Stimulated activated CD4-positive, alpha-beta T cell treated with anti-CD3 and anti-CD28 coated beads, Interleukin-12 subunit alpha, Interleukin-12 subunit beta, amount 100 ng/mL, for 4 hours (primary cell): Measurements from ENCODE around the gene C7orf57.
"Not testable (repeated sequence)": the region's sequence is repeated elsewhere in the genome, so short reads cannot be mapped to it uniquely, and the experiment has no call there.

Experiments
- DNase-seq: peaks from one replicate; pipeline ENCODE4 v3.0.0-alpha.2; 2020

The C7orf57 gene

DNA sequence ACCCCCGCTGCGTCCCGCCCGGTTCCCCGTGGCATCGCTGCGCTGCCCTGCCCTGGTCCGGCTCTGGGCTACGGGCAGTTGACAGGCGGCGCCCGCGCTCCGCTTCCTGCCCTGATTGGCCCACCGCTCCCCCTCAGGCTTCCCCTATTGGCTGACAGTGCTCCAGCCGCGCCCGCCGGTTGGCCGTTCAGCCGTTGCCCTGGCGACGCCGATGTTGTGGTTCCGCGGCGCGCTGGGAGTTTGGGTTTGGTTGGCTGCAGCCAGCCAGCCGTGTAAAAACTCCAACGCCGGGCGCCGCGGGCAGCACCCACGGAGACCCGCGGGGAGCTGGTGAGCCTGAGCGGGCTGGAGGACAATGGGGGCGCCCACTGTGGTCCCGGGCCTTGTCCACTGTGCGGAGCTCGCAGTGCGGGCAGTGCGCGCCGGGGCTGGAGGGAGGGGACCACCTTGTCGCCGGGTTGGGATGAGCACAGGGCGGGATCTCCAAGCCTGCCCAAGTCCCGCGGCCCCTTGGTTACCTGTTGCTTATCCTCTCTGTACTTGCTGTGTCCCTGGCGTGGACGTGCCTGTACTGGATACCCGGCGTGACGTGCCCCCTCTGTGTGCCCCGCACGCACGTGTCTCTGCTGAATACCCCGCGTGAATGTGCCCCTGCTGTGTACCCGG is at the start of gene C7orf57:
C7orf57 (plus strand) TSS at position 243 of the 666 bp plus-strand sequence. CDS start 766 bp downstream, outside the sequence.
- DNase-seq: peak; percentile 83

DNA sequence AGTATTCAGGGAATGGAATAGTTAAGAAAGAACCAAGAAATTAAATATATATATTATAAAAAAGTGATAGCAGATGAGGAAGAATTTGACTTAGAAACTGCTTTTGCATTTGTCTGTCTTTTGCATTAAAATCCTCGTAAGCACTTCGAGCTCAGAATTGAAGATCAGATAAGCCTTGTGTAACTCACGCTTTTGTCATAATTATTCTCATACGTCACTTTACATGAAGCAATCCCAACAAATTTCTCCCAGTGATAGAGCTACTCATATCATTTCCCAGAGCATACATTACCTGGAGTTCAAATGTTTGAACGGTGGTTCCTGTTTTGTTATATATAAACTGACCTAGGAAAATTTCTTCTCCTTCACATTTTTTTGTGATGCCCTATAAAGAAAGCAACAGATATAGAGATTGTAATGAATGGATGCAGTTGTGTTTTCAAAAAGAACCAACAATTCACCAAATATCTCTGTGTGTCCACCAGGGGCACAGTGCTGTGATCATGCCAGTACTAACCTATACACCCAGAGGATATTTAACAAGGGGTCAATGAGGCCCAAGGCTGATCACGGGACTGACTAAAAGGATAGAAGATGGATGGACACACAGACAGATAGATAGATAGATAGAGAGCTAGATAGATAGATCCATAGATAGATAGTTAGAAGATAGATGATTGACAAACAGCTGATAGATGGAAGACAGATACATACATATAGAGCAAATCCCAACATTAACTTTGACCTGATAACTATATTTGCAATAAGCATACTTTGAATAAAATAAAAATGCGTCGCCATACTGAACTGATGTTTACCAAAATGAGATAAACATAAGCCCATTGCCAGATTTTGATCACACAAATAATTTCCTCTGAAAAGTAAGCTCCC is 46.6 kb upstream of the C7orf57 start:
- no peak for DNase-seq

DNA sequence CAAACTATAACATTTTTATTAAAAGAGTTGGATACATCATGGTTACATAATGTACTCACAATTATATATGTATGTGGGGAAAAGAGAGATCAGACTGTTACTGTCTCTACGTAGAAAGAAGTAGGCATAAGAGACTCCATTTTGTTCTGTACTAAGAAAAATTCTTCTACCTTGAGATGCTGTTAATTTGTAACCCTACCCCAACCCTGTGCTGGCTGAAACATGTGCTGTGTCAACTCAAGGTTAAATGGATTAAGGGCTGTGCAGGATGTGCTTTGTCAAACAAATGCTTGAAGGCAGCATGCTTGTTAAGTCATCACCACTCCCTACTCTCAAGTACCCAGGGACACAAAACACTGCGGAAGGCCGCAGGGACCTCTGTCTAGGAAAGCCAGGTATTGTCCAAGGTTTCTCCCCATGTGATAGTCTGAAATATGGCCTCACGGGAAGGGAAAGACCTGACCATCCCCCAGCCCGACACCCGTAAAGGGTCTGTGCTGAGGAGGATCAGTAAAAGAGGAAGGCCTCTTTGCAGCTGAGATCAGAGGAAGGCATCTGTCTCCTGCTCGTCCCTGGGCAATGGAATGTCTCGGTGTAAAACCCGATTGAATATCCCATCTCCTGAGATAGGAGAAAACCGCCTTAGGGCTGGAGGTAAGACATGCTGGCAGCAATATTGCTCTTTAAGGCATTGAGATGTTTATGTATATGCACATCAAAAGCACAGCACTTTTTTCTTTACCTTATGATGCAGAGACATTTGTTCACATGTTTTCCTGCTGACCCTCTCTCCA is 45.5 kb upstream of the C7orf57 start:
- not testable (repeated sequence) for DNase-seq

DNA sequence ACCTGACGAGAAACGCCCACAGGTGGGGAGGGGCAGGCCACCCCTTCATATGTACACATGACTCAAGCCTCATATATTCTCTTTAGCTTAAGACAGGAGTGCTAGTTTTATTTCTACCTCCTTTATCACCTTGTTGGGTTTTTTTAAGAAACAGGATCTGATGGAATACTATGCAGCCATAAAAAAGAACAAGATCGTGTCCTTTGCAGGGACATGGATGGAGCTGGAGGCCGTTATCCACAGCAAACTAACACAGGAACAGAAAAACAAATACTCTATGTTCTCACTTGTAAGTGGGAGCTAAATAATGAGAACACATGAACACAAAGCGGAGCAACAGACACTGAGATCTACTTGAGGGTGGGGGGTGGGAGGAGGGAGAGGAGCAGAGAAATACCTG is 44.8 kb upstream of the C7orf57 start:
- no peak for DNase-seq

DNA sequence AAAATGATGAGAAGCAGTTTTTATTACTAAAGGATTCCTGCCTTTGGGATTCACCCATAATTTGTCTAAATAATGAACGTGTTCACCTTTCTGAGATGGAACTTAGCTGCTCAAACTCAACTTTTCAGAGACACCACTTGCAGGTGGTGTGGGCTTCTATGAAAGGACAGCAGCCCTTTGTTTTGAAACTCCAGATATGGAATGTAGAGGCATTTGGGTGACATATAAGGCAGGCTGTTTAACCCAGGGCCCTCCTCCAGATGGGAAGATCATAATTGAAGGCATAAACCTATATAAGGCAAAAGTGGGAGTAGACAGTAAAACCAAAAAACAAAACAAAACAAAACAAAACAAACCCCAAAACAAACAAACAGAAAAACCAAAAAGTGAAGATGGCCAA is 44.1 kb upstream of the C7orf57 start:
- DNase-seq: no peak

DNA sequence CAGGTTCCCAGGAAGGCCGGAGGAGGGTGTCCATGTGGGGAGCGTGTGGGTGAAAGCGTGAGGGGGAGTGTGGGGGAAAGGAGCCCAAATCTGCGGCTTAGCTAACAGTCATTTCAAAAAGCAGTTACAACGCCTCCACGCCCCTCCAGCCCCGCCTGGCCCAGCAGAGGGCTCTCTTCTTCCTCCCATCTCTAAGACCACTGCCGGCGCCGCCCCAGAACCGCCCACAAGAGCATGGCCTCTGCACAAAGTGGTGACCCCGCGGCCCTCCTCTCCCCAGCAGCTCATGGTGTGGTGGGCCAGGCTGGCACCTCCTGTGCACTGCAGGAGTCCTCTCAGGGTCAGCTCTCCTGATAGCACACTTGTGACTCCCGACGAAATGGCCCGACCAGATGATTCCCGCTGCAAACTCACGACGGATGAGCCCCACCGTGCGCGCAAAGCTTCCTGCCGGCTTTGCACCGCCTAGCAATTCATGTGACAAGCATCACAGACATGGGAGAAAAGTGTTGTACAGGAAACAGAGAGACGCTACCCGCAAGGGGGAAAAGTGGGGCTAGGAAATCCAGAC is 43.5 kb upstream of the C7orf57 start:
- peak; percentile 78 for DNase-seq

DNA sequence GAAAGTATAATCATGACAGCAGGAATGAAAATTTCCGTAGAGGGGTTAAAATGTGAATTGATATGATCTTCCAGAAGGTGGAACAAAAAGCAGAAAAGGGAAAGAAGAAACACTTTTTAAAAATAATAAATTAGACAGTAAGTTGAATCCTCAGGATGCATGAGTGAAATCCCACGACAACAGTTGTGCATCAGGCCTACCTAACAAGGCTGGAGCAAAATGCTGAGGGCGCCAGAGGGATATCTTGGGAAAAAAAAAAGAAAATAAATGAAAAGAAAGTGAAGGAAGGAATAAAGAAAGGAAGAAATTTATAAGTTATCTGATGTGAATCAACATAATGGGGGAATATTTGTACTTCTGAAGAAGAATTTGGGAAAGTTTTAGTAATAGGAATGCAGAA is 42.9 kb upstream of the C7orf57 start:
- no peak for DNase-seq

DNA sequence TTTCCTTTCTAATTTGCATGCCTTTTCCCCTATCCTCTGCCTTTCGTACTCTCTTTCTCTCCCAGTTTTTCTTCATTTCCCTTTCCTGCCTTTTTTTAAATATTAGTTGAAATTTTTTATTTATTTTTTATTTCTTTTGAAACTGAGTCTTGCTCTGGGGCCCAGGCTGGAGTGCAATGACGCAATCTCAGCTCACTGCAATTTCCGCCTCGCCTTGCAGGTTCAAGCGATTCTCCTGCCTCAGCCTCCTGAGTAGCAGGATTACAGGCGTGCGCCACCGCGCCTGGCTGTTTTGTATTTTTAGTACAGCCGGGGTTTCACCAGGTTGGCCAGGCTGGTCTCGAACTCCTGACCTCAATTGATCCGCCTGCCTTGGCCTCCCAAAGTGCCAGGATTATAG is 35.9 kb upstream of the C7orf57 start:
- no peak for DNase-seq

DNA sequence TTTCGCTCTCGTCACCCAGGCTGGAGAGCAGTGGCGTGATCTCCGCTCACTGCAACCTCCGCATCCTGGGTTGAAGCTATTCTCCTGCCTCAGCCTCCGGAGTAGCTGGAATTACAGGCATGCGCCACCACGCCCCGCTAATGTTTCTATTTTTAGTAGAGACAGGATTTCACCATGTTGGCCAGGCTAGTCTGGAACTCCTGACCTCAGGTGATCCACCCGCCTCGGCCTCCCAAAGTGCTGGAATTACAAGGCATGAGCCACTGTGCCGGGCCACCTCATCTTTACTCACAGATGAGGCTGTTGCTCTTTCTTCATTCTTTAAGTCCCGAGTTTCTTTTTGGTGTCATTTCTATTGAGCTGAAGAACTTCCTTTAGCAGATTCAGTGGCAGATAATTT is 35.2 kb upstream of the C7orf57 start:
- DNase-seq: not testable (repeated sequence)

DNA sequence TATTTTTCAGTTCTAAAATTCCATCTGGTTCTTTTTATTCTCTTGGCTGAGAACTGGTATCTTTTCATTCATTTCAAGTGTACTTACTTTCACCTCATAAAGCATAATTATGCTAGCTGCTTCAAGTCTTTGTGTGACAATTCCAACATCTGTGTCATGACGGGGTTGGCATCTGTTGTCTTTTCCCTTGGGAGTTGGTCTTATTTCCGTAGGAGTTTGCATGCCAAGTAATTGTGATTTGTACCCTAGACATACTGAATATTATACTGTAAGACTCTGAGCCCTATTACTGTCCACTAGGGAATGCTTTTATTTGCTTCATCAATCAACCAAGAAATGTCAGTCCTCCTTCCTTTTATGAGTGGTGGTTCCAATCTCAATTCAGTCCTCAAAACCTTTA is 31.3 kb upstream of the C7orf57 start:
- no peak for DNase-seq

DNA sequence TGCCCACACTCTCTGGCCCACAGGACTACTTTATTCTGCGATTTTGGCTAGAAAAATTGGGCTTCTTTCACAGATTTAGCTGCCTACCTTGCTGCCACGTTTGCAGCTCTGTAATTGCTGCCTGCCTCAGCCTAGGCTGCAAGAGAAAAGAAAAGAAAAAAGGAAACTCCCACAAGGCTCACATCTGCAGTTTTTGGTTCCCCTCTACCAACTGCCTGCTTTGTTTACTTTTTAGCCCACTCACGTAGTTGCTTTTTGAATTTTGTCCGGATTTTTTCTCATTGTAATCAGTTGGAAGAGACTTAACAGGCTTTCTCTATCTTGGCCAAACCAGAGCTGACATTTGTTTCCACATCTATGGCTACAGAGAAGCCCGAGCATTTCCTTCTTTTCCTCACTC is 30.7 kb upstream of the C7orf57 start:
- no peak for DNase-seq

DNA sequence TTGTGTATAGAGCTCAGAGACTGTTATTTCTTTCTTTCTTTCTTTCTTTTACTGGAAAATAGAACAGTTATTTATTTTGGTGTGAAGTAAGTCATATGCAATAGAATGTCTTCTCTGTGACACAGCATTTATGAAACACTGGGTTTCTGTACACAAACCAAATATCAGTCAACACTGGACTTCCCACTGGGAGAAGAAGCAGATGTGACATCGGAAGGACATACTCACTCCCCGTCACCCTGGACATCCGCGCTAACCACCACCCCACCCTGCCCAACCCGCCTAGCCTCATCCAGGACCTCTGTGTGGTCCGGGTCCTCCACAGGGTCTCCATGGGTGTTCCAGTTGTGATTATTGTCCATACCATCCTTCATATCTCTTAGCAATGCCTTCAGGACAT is 28.5 kb upstream of the C7orf57 start:
- no peak for DNase-seq

DNA sequence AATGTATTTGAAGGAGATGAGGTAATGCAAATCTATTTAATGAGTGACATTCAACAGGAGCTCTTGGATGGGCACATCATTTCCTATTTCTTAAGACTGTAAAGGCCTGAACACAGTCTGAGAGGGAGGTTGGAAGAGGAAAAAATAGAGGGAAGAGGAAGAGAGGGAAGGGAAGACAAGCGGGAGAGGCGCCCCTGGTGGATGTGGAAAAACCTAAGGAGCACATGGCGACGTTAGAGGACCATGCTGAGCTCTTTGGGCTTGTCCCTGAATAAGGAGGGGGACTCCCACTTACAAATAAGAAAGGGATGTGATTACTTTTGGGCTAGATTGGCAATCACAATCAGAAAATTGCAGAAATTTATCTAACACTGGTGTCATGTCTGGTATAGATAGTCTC is 26.1 kb upstream of the C7orf57 start:
- DNase-seq: no peak

DNA sequence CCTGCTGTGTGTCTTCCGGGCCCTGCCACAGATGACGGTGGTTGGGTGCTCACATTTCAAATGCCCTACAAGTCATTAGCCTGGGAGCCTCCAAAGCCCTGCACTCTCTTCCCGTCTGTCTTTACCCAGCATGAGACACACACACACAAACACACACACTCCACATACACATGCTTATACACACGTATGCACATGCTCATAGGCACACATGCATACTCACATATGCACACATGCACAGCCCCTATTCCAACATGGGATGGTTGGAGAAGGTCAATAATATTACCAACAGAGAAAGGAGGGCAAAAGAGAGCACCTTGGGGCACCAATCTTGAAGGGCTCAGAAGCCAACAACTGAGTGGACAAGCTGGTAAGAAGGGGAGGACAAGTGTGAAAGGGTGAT is 25.4 kb upstream of the C7orf57 start:
- DNase-seq: no peak

DNA sequence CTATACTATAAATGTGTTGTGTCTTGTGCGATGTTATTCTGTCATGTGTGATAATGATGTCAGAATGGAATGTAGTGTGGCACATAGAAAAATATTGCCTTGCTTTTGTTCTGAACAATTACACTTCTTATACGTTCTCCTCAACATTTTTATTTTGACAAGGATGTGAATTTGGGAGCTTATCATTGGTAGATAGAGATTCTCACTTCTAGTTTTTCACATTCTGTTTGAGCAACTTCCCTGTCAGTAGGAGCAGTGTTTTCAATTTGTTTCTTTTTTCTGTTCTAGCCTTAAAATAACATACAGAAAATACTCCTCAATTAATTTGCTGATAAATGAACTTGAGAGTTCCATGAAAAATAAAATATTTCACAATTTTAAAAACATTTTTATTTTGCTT is 24.0 kb upstream of the C7orf57 start:
- DNase-seq: no peak

DNA sequence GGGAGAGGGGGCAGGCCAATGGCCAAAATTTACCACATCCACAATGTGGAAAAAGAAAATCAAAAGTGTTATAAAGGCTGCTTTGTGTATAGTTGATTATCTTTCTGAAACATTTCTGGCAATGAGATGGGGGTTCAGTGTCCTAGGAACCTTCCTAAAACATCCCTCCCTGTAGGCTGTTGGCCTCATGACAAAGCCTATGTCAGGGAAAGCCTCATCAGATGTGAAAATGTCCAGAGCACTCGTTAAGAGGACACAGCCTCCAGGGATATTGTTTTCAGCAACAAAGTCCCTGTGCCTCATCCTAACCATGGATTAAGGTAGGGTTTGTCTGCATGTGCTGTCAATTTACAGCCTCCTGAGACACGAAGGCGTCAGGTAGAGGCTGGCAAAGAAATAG is 23.4 kb upstream of the C7orf57 start:
- no peak for DNase-seq

DNA sequence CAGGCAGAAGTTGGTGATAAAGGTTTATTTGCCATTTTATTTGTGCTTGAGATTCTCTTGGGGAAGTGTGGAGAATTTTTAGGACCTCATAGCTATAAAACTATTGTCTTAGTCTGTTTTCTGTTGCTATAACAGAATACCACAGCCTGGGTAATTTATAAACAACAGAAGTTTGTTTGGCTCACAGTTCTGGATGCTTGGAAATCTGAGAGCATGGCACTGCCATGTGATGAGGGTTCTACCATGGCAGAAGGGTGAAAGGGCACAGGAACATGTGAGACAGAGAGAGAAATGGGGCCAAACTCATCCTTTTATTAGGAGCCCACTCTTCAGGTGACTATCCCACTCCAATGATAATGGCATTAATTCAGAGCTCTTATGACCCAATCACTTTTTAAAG is 18.7 kb upstream of the C7orf57 start:
- DNase-seq: no peak

DNA sequence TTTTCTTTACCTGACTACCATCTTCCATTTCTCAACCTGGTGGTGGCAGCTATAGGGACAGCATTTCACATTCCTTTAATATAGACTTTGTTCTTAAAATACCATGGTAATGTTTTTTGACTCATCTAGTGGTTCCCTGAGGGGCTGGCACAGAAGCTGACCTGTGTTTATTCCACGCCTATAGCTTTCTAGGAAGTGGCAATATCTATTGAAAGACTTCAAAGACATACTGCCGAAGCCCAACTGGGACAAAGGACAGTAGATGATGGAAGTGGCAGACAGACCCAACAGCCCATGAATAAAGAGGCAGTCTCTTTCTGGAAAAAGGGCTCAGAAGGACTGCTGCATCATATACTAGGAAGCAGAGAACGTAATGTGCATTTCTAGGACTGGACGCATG is 17.7 kb upstream of the C7orf57 start:
- no peak for DNase-seq

DNA sequence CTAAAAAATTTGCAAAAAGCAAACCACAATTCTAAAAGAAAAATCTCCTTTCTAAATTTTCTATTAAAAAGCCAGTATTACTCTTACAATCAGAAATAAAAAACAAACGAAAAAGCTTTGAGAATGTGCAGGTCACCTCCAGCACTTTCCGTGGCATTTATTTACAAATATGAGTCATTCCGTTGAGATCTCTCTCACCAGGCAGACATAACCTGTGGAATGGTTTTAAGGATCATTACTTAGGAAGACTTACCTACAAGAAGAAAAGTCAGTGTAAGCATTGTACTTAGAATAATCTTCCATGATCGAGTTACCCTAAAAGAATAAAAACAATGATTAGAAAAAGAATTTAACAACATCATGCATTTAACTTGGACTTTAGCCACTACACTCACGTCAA is 9.7 kb upstream of the C7orf57 start:
- DNase-seq: no peak

DNA sequence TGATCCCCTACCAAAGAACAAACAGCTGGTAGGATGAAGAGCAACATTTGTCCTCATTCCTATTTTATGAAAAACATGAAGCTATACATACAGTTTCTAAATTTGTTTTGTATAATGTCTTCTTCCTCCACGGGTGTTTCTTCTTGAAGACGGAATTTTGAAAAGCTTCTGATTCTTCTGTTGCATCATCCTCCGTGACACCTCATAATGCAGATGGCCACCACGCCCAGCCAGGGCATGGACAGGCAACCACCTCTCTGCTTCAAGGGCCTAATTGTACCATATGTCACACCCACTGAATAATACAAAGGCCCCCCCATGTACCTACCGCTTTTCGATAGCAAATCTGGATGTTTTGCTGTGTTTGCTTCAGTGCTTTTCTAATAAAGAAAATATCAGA is 6.4 kb upstream of the C7orf57 start, which contains the start of gene SUN3:
SUN3 (minus strand) TSS at position 170 of the 400 bp plus-strand sequence; CDS start at position 1, 169 bp downstream.
- no peak for DNase-seq

DNA sequence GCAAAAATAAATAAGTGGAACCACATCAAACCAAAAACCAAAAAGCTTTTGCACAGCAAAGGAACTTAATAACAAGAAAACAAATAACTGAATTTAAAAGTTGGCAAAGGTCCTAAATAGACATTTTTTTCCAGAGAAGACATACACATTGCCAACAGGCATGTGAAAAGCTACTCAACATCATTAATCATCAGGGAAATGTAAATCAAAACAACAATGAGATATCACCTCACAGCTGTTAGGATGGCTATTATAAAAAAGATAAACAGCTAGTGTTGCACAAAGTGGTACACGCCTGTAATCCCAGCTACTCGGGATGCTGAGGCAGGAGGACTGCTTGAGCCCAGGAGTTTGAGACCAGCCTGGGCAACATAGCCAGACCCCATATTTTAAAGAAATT is 4.2 kb upstream of the C7orf57 start:
- no peak for DNase-seq

DNA sequence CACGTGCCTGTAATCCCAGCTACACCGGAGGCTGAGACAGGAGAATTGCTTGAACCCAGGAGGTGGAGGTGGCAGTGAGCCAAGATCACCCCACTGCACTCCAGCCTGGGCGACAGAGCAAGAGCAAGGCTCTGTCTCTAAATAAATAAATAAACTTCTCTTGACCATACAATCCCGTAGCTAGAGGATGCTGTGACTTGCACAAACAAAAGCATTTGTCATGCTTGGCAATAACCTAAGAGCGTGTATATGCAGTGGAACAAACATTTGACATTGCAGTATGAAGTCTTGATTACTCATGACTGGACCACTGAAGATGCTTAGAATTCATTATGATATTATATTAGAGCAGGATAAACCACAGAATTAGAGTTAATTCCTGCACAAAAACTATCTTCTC is 1.4 kb upstream of the C7orf57 start:
- DNase-seq: no peak

DNA sequence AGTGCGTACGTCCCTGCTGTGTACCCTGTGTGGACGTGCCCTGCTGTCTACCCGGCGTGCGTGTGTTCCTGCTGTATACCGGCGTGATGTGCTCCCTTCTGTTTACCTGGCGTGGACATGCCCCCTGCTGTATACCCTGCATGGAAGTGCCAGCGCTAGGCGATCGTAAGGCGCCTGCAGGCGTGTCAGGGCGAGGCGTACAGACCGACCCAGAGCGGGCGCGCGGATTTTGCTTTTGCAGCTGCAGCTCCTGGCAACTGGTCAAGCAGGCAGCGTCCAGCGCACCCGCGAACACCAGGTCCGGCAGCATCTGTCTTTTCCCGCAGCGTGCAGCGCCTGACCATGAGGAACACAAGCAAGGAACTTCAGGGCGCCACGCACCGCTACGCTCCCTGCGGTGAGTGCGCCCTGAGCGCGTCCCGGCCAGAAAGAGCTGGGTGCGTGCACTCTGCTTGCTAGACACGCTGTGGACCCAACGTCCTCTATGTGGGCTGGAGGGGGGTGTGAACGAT is 680 bp downstream of the C7orf57 start:
- DNase-seq: no peak
